GM12878 (cell line): ENCODE measurements around the gene GH2. TPM values are rescaled to one million over a fixed set of nuclear protein-coding genes. Genes with fewer than 3 reads are reported as not detected.

Source experiments
- ATAC-seq: fragments of 200-7000 bp; cut with Tn5 transposase; 3 replicates; pipeline ENCODE4 v1.9.1; 2020; ENCODE audit warnings: mild to moderate bottlenecking, moderate library complexity
- BruUV-seq: library from RNA; stranded (reverse); fragments of 400-500 nt; replicated peaks from 2 replicates; lab custom pipeline; 2021; lab: Mats Ljungman, UMichigan
- CTCF ChIA-PET: fragments of 300-600 bp; sonication (Branson Sonifier 250); formaldehyde crosslinking; extraction: SDS; loops from one replicate; lab custom pipeline; 2021; ENCODE audit warnings: inconsistent platforms; lab: Yijun Ruan, JAX
- POLR2A ChIA-PET: fragments of 350-600 bp; formaldehyde crosslinking; extraction: SDS; loops from one replicate; lab custom pipeline; 2021; ENCODE audit warnings: inconsistent platforms; lab: Charles Lee
- RAD21 ChIA-PET: fragments of 300-600 bp; sonication (Branson Sonifier 250); formaldehyde crosslinking; loops from one replicate; lab custom pipeline; 2023; ENCODE audit warnings: antibody characterized with exemption; ENCODE audit not compliant: unreplicated experiment; lab: Charles Lee
- SMC1A ChIA-PET: fragments of 300-600 bp; sonication (Branson Sonifier 250); formaldehyde crosslinking; loops from one replicate; lab custom pipeline; 2023; ENCODE audit not compliant: unreplicated experiment, uncharacterized antibody; lab: Charles Lee
- DNase-seq: peaks from one replicate; pipeline ENCODE4 v3.0.0-alpha.2; 2011; ENCODE audit warnings: low read depth, low spot score
- FAIRE-seq: peaks from 3 replicates; lab custom pipeline; 2011; peaks lifted over from hg19 to GRCh38; lab: Jason Lieb, UNC
- H2AFZ ChIP-seq: 2 replicates; pipeline ENCODE4 v1.6.0; 2011; ENCODE audit warnings: low read depth, low read length, control low read depth; ENCODE audit not compliant: control insufficient read depth
- H3K27ac ChIP-seq: 2 replicates; pipeline ENCODE4 v1.5.1; 2011; ENCODE audit warnings: control low read depth; ENCODE audit not compliant: control insufficient read depth, insufficient read depth
- H3K27me3 ChIP-seq, 2 experiments: replicated peaks in 1 of 2; 2 replicates each; pipeline versions ENCODE4 v1.6.0 to v1.6.1; 2011; ENCODE audit warnings: low read length in 1 of 2; ENCODE audit not compliant: control insufficient read depth in 2 of 2, insufficient read depth in 2 of 2
- H3K36me3 ChIP-seq, 2 experiments: 2 replicates each; pipeline ENCODE4 v1.5.1; 2011; ENCODE audit warnings: low read length in 1 of 2; ENCODE audit not compliant: control insufficient read depth in 2 of 2, insufficient read depth in 2 of 2
- H3K4me1 ChIP-seq: 2 replicates; pipeline ENCODE4 v1.6.1; 2011; ENCODE audit warnings: mild to moderate bottlenecking, low read length, moderate library complexity, mixed read lengths; ENCODE audit not compliant: control insufficient read depth, insufficient read depth
- H3K4me2 ChIP-seq: 2 replicates; pipeline ENCODE4 v1.6.0; 2011; ENCODE audit warnings: control low read depth; ENCODE audit not compliant: control insufficient read depth, insufficient read depth
- H3K4me3 ChIP-seq: fragments of 200-600 bp; sonication (generic); 2 replicates; pipeline ENCODE4 v1.5.1; 2016
- H3K79me2 ChIP-seq: 2 replicates; pipeline ENCODE4 v1.6.0; 2011; ENCODE audit warnings: low read length; ENCODE audit not compliant: control insufficient read depth, insufficient read depth
- H3K9ac ChIP-seq: 2 replicates; pipeline ENCODE4 v1.8.0; 2011; ENCODE audit warnings: low read length, control low read depth, mixed read lengths; ENCODE audit not compliant: control insufficient read depth, insufficient read depth
- H3K9me3 ChIP-seq: replicated peaks from 3 replicates; pipeline ENCODE4 v1.5.1; 2011; ENCODE audit warnings: mild to moderate bottlenecking, low read length; ENCODE audit not compliant: control insufficient read depth, insufficient read depth
- H4K20me1 ChIP-seq: 2 replicates; pipeline ENCODE4 v1.6.0; 2011; ENCODE audit not compliant: control insufficient read depth, insufficient read depth
- FOXM1 ChIP-seq: IDR thresholded peaks from 2 replicates; pipeline ENCODE4 v1.6.1; 2012; ENCODE audit warnings: low read depth, mild to moderate bottlenecking, inconsistent platforms, low read length, moderate library complexity
- GABPA ChIP-seq: IDR thresholded peaks from 2 replicates; pipeline ENCODE4 v1.6.1; 2014; ENCODE audit warnings: antibody characterized with exemption, low read depth, mild to moderate bottlenecking, inconsistent platforms
- HDGF ChIP-seq: fragments of 450-650 bp; IDR thresholded peaks from 2 replicates; pipeline ENCODE4 v1.6.1; 2016; ENCODE audit warnings: antibody characterized with exemption
- KAT2A ChIP-seq: conservative IDR thresholded peaks from 2 replicates; pipeline ENCODE4 v1.6.1; 2011; ENCODE audit warnings: low read depth, low read length; ENCODE audit not compliant: control insufficient read depth
- NFIC ChIP-seq: IDR thresholded peaks from 2 replicates; pipeline ENCODE4 v1.6.1; 2012; ENCODE audit warnings: low read depth, mild to moderate bottlenecking, inconsistent platforms, low read length, moderate library complexity
- NFYB ChIP-seq: IDR thresholded peaks from 2 replicates; pipeline ENCODE4 v1.6.1; 2011; ENCODE audit warnings: low read depth, mild to moderate bottlenecking, low read length, improper control_type of control experiment, moderate library complexity; ENCODE audit not compliant: insufficient read depth
- NR2F1 ChIP-seq: fragments of 450-650 bp; conservative IDR thresholded peaks from 2 replicates; pipeline ENCODE4 v1.6.1; 2017; ENCODE audit warnings: mild to moderate bottlenecking
- SIN3A ChIP-seq: IDR thresholded peaks from 2 replicates; pipeline ENCODE4 v1.6.1; 2012; ENCODE audit warnings: low read depth, low read length, improper control_type of control experiment
- STAT3 ChIP-seq: IDR thresholded peaks from 2 replicates; pipeline ENCODE4 v1.6.1; 2011; ENCODE audit warnings: low read depth, low read length, improper control_type of control experiment
- WGBS: methylation state at CpG from one replicate; pipeline ENCODE4 v1.1.6; 2016; ENCODE audit warnings: low lambda C conversion rate; ENCODE audit not compliant: insufficient replicate concordance, insufficient coverage; ENCODE audit errors: missing lambda C conversion rate; 5-methylcytosine and 5-hydroxymethylcytosine counted together
- in situ Hi-C: fragments of 300-500 bp; cut with MboI; formaldehyde crosslinking; loops from 9 replicates; pipeline ENCODE4 v1.14.3; 2018; ENCODE audit warnings: mixed read lengths
- intact Hi-C: fragments of 100-400 bp; cut with micrococcal nuclease; formaldehyde crosslinking; loops from one replicate; pipeline ENCODE4 v1.14.2; 2022; ENCODE audit not compliant: unreplicated experiment
- polyA plus RNA-seq, 11 experiments: library from polyadenylated mRNA; depleted of rRNA in 4 of 11; unstranded in 6 of 11; stranded (reverse) in 5 of 11; fragments of >200 nt; fragmentation: Nextera tagmentation in 4 of 11; fragmentation: Illumina TruSeq in 1 of 11; extraction: Ambion mirVana in 4 of 11; extraction: Trizol in 1 of 11; gene quantifications; 1 replicate in 1 of 11; 2 replicates in 10 of 11; pipeline versions ENCODE4 v1.2.1 to v1.2.3, GENCODE V29; 2011 to 2016; ENCODE audit warnings: inconsistent platforms in 2 of 11, missing spikeins in 2 of 11, low read depth in 1 of 11
- total RNA-seq, 4 experiments: library from RNA; depleted of rRNA in 3 of 4; stranded (reverse); fragments of >200 nt in 3 of 4; fragmentation: Illumina TruSeq in 1 of 4; extraction: Trizol in 1 of 4; gene quantifications; 2 replicates each; pipeline versions ENCODE4 v1.2.1 to v1.2.3, GENCODE V29; 2013 to 2021
- TF ChIP-seq, protein P1 (sequence below): fragments of 450-650 bp; IDR thresholded peaks from 2 replicates; pipeline ENCODE4 v1.6.1; 2018; ENCODE audit warnings: mild to moderate bottlenecking, low read depth, moderate library complexity; ENCODE audit not compliant: partially characterized antibody
- TF ChIP-seq, protein P2 (sequence below): fragments of 450-650 bp; IDR thresholded peaks from 2 replicates; pipeline ENCODE4 v1.6.1; 2017; ENCODE audit warnings: antibody characterized with exemption, mild to moderate bottlenecking, moderate library complexity
- TF ChIP-seq, protein P3 (sequence below): IDR thresholded peaks from 2 replicates; pipeline ENCODE4 v1.6.1; 2012; ENCODE audit warnings: improper control_type of control experiment, low read depth, low read length; ENCODE audit not compliant: insufficient replicate concordance

The GH2 gene
- total and polyA plus RNA-seq, 10 of the 15 experiments (the other 5 are each of a cell fraction or from before 2014, with no cell fraction given) = not detected

DNA sequence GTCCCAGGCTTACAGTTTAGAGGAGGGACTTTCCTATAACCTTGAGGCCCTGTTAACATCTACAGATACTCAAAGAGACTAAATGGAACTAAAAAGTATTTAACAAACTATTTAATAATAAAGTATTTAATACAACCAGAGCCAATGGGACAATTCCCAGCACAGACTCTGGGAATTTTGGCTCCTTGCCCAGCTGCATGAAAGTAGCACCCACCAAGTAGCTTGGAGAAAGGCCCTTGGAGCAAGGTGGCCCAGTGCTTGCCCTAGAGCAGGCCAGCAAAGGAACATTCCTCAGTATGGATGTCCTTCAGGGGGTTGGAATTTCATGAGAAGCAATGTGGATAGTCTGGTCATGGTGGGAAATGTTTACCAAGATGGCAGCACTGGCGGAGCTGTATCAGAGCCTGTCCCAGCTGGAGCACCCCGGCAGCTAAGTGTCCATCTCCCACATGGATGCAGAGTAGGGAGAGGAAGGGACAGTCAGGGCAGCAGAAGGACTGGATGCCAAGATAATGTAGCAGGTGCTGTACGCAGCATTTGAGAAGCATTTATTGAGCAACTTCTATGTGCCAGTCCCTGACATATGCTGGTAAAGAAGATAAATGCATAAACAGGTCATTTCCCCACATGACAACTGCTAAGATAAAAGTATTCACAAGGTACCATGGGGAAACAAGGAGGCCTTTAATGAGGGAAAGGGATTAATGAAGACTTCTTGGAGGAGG lies 34.1 kb downstream of the GH2 start:
- intact Hi-C loops (no loop called here), in situ Hi-C loops (loop anchor here (10.0 to 25.0 kb wide), 2 partner anchors 410 to 657 kb away; partner anchors contain the start of genes CEP95, CYB561 and DDX5)
- ChIA-PET CTCF (interaction anchor here (1.0 to 7.0 kb wide), 4 partner anchors 13 to 35 kb away, joined by 3 to 51 read pairs (median 6); partner anchors contain the start of gene GH2), POLR2A (interaction anchor here (0.6 to 2.0 kb wide), 2 partner anchors 12 to 507 kb away, joined by 3 to 6 read pairs; no protein-coding TSS in a partner anchor), SMC1A (no interaction called here), RAD21 (no interaction called here)
- no peak for ATAC-seq
- H3K27me3 ChIP-seq = no peaks in the 10 kb centered on the region
- no peak for FAIRE-seq
- 79% methylated on average over 3 of the region's 3 CpGs for WGBS
- no peak overlapping the region for H3K9ac ChIP-seq
- H3K9me3 ChIP-seq = peaks cover 5% of the 10 kb centered on the region; the same call in 2 of the 3 replicates
- H4K20me1 ChIP-seq = no peaks in the 10 kb centered on the region
- no peak overlapping the region; the same call in 1 of the 2 replicates for H2AFZ ChIP-seq
- no peak overlapping the region for H3K4me3 ChIP-seq
- no peak overlapping the region for H3K27ac ChIP-seq
- H3K79me2 ChIP-seq = peaks cover 1% of the 10 kb centered on the region
- H3K4me1 ChIP-seq = peaks cover 12% of the 10 kb centered on the region
- BruUV-seq = no TSS peak
- H3K4me2 ChIP-seq = no peak overlapping the region
- no peaks in the 10 kb centered on the region for H3K36me3 ChIP-seq
- no peak for DNase-seq
- TF ChIP-seq GABPA (no peak), NFYB (no peak), STAT3 (no peak), HDGF (no peak), FOXM1 (no peak), KAT2A (no peak), NR2F1 (no peak), NFIC (no peak), SIN3A (no peak)
- TF ChIP-seq, protein P1, sequence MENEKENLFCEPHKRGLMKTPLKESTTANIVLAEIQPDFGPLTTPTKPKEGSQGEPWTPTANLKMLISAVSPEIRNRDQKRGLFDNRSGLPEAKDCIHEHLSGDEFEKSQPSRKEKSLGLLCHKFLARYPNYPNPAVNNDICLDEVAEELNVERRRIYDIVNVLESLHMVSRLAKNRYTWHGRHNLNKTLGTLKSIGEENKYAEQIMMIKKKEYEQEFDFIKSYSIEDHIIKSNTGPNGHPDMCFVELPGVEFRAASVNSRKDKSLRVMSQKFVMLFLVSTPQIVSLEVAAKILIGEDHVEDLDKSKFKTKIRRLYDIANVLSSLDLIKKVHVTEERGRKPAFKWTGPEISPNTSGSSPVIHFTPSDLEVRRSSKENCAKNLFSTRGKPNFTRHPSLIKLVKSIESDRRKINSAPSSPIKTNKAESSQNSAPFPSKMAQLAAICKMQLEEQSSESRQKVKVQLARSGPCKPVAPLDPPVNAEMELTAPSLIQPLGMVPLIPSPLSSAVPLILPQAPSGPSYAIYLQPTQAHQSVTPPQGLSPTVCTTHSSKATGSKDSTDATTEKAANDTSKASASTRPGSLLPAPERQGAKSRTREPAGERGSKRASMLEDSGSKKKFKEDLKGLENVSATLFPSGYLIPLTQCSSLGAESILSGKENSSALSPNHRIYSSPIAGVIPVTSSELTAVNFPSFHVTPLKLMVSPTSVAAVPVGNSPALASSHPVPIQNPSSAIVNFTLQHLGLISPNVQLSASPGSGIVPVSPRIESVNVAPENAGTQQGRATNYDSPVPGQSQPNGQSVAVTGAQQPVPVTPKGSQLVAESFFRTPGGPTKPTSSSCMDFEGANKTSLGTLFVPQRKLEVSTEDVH = no peak
- TF ChIP-seq, protein P2, sequence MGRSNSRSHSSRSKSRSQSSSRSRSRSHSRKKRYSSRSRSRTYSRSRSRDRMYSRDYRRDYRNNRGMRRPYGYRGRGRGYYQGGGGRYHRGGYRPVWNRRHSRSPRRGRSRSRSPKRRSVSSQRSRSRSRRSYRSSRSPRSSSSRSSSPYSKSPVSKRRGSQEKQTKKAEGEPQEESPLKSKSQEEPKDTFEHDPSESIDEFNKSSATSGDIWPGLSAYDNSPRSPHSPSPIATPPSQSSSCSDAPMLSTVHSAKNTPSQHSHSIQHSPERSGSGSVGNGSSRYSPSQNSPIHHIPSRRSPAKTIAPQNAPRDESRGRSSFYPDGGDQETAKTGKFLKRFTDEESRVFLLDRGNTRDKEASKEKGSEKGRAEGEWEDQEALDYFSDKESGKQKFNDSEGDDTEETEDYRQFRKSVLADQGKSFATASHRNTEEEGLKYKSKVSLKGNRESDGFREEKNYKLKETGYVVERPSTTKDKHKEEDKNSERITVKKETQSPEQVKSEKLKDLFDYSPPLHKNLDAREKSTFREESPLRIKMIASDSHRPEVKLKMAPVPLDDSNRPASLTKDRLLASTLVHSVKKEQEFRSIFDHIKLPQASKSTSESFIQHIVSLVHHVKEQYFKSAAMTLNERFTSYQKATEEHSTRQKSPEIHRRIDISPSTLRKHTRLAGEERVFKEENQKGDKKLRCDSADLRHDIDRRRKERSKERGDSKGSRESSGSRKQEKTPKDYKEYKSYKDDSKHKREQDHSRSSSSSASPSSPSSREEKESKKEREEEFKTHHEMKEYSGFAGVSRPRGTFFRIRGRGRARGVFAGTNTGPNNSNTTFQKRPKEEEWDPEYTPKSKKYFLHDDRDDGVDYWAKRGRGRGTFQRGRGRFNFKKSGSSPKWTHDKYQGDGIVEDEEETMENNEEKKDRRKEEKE = no peak
- TF ChIP-seq, protein P3, sequence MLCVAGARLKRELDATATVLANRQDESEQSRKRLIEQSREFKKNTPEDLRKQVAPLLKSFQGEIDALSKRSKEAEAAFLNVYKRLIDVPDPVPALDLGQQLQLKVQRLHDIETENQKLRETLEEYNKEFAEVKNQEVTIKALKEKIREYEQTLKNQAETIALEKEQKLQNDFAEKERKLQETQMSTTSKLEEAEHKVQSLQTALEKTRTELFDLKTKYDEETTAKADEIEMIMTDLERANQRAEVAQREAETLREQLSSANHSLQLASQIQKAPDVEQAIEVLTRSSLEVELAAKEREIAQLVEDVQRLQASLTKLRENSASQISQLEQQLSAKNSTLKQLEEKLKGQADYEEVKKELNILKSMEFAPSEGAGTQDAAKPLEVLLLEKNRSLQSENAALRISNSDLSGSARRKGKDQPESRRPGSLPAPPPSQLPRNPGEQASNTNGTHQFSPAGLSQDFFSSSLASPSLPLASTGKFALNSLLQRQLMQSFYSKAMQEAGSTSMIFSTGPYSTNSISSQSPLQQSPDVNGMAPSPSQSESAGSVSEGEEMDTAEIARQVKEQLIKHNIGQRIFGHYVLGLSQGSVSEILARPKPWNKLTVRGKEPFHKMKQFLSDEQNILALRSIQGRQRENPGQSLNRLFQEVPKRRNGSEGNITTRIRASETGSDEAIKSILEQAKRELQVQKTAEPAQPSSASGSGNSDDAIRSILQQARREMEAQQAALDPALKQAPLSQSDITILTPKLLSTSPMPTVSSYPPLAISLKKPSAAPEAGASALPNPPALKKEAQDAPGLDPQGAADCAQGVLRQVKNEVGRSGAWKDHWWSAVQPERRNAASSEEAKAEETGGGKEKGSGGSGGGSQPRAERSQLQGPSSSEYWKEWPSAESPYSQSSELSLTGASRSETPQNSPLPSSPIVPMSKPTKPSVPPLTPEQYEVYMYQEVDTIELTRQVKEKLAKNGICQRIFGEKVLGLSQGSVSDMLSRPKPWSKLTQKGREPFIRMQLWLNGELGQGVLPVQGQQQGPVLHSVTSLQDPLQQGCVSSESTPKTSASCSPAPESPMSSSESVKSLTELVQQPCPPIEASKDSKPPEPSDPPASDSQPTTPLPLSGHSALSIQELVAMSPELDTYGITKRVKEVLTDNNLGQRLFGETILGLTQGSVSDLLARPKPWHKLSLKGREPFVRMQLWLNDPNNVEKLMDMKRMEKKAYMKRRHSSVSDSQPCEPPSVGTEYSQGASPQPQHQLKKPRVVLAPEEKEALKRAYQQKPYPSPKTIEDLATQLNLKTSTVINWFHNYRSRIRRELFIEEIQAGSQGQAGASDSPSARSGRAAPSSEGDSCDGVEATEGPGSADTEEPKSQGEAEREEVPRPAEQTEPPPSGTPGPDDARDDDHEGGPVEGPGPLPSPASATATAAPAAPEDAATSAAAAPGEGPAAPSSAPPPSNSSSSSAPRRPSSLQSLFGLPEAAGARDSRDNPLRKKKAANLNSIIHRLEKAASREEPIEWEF = no peak
